ENCODE results near the gene PIP5K1C.
"Not testable (repeated sequence)": the region's sequence is repeated elsewhere in the genome, so short reads cannot be mapped to it uniquely, and the experiment has no call there.

DNA sequence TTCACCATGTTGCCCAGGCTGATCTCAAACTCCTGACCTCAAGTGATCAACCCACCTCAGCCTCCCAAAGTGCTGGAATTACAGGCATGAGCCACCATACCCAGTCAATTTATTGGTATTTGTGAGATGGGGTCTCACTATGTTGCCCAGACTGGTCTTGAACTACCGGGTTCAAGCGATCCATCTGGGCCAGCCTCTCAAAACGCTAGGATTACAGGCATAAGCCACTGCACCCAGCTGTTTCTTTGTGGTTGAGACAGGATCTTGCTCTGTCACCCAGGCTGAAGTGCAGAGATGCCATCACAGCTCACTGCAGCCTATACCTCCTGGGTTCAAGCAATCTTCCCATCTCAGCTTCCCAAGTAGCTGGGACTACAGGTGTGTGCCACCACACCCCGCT is 118.5 kb downstream of the PIP5K1C start:
- not testable (repeated sequence) for TF ChIP-seq EZH2 (IDR thresholded peaks at IDR 0.05; ENCODE audit: borderline replicate concordance, low read depth, low read length, poor library complexity, severe bottlenecking)
- TF ChIP-seq, protein P1, sequence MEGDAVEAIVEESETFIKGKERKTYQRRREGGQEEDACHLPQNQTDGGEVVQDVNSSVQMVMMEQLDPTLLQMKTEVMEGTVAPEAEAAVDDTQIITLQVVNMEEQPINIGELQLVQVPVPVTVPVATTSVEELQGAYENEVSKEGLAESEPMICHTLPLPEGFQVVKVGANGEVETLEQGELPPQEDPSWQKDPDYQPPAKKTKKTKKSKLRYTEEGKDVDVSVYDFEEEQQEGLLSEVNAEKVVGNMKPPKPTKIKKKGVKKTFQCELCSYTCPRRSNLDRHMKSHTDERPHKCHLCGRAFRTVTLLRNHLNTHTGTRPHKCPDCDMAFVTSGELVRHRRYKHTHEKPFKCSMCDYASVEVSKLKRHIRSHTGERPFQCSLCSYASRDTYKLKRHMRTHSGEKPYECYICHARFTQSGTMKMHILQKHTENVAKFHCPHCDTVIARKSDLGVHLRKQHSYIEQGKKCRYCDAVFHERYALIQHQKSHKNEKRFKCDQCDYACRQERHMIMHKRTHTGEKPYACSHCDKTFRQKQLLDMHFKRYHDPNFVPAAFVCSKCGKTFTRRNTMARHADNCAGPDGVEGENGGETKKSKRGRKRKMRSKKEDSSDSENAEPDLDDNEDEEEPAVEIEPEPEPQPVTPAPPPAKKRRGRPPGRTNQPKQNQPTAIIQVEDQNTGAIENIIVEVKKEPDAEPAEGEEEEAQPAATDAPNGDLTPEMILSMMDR (conservative IDR thresholded peaks at IDR 0.05; ENCODE audit: low read depth, low read length): not testable (repeated sequence)
